GM23248 (cell line): Measurements from ENCODE around the gene PTCD3.

Source experiments
- EZH2 ChIP-seq: fragments of 200-600 bp; sonication (generic); IDR thresholded peaks from 2 replicates; pipeline ENCODE4 v1.6.1; 2018; ENCODE audit warnings: antibody characterized with exemption, mild to moderate bottlenecking; ENCODE audit not compliant: insufficient read depth, poor library complexity, severe bottlenecking
- EZH2phosphoT487 ChIP-seq: fragments of 200-600 bp; sonication (generic); IDR thresholded peaks from 2 replicates; pipeline ENCODE4 v1.6.1; 2018; ENCODE audit warnings: antibody characterized with exemption, moderate library complexity, mild to moderate bottlenecking, low read depth; ENCODE audit not compliant: insufficient read depth

DNA sequence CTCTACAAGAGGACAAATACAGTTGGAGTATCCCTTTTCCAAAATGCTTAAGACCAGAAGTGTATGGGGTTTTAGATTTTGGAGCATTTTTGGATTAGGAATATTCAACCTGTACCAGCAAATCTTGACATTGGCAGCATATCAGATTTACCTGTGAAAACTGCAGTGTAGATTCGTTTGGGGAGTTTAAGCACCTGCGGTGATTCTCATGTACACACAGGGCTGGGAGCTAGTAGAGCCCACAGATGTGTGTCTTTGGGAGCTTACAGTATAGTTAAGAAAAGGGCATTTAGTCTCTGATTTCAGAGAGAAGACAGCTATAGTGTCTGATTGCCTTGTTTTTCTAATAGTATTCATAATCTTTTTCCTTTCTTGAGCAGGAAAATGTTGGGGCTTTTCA is 30.1 kb downstream of the PTCD3 start:
- no peak for TF ChIP-seq EZH2phosphoT487
- TF ChIP-seq EZH2, result no peak
